ENCODE data around the gene MTHFS. TPM values are rescaled to one million over a fixed set of nuclear protein-coding genes. Genes with fewer than 3 reads are reported as not detected.

The MTHFS gene
- total RNA-seq, 1 experiment from 2014 or later: 27.1 TPM

DNA sequence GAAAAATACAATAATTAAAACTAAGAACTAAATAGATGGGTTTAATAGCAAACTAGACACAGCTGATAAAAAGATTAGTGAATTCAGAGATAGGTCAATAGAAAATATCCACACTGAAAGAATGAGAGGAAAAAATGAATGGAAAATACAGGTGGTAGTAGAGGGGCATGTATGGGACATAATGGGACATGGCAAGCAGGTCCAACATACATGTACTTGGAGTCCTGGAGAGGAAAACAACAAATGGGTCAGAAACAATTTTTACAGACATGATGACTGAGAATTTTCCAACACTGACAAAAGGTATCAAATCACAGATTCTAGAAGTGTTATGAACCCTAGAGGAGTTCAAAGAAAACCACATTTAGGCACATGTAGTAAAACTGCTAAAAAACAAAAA is 68.4 kb downstream of the MTHFS start:
- no peak for DNase-seq
- POLR2A ChIA-PET (ENCODE audit: unreplicated experiment): no interaction called here
- Histone ChIP-seq H3K36me3 (ENCODE audit: low read depth) (no peaks in the 10 kb centered on the region), H3K4me2 (no peak overlapping the region), H4K20me1 (ENCODE audit: insufficient read depth) (no peaks in the 10 kb centered on the region), H3K4me3 (no peak overlapping the region), H3K4me1 (replicated peaks; ENCODE audit: insufficient read depth) (no peaks in the 10 kb centered on the region), H3K27me3 (ENCODE audit: insufficient read depth, low read depth) (no peaks in the 10 kb centered on the region), H3K9me3 (ENCODE audit: insufficient read depth, low read depth) (no peaks in the 10 kb centered on the region), H3K79me2 (ENCODE audit: low read depth) (no peaks in the 10 kb centered on the region), H3K27ac (no peak overlapping the region), H3F3A (ENCODE audit: insufficient read depth, low read depth) (no peaks in the 10 kb centered on the region), H3K9me2 (ENCODE audit: insufficient read depth) (no peaks in the 10 kb centered on the region), H2AFZ (no peak overlapping the region)
- BruUV-seq (replicated peaks): no TSS peak
- intact Hi-C loops (cut with micrococcal nuclease; ENCODE audit: unreplicated experiment): no loop called here
- TF ChIP-seq, protein P1, sequence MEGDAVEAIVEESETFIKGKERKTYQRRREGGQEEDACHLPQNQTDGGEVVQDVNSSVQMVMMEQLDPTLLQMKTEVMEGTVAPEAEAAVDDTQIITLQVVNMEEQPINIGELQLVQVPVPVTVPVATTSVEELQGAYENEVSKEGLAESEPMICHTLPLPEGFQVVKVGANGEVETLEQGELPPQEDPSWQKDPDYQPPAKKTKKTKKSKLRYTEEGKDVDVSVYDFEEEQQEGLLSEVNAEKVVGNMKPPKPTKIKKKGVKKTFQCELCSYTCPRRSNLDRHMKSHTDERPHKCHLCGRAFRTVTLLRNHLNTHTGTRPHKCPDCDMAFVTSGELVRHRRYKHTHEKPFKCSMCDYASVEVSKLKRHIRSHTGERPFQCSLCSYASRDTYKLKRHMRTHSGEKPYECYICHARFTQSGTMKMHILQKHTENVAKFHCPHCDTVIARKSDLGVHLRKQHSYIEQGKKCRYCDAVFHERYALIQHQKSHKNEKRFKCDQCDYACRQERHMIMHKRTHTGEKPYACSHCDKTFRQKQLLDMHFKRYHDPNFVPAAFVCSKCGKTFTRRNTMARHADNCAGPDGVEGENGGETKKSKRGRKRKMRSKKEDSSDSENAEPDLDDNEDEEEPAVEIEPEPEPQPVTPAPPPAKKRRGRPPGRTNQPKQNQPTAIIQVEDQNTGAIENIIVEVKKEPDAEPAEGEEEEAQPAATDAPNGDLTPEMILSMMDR (conservative IDR thresholded peaks at IDR 0.05): no peak
- TF ChIP-seq EZH2 (IDR thresholded peaks at IDR 0.05; ENCODE audit: low read depth): no peak
- CTCF ChIA-PET: no interaction called here

DNA sequence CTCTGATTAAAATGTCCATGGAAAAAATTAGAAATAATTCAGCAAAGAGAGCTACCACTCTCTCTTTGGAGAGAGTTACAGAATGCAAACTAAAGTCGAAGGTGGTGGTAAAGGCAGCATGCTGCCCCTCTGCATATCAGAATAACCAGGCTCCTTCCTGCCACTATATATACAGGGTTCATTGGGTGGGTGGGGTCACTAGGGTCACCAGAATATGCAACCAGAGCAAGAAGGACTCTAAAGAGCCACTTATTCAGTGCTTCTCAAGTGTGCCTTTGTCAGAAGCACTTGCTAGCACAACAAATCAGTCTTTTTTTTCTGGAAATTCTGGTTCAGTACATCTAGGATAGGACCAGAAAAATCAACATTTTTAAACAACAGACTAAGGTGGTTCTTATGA is 70.0 kb downstream of the MTHFS start:
- H3K36me3 ChIP-seq (ENCODE audit: low read depth): no peaks in the 10 kb centered on the region
- no peaks in the 10 kb centered on the region for H3F3A ChIP-seq (ENCODE audit: insufficient read depth, low read depth)
- no peak for TF ChIP-seq EZH2 (IDR thresholded peaks at IDR 0.05; ENCODE audit: low read depth)
- TF ChIP-seq, protein P1 (conservative IDR thresholded peaks at IDR 0.05): no peak
- H3K27ac ChIP-seq: no peak overlapping the region
- H3K4me3 ChIP-seq: no peak overlapping the region
- intact Hi-C loops (cut with micrococcal nuclease; ENCODE audit: unreplicated experiment): no loop called here
- H3K79me2 ChIP-seq (ENCODE audit: low read depth): no peaks in the 10 kb centered on the region
- no peak overlapping the region for H2AFZ ChIP-seq
- DNase-seq: no peak
- no peaks in the 10 kb centered on the region for H3K9me2 ChIP-seq (ENCODE audit: insufficient read depth)
- H4K20me1 ChIP-seq (ENCODE audit: insufficient read depth): no peaks in the 10 kb centered on the region
- H3K4me1 ChIP-seq (replicated peaks; ENCODE audit: insufficient read depth): no peaks in the 10 kb centered on the region
- no TSS peak for BruUV-seq (replicated peaks)
- no peak overlapping the region for H3K4me2 ChIP-seq
- ChIA-PET CTCF (no interaction called here), POLR2A (ENCODE audit: unreplicated experiment) (no interaction called here)
- no peaks in the 10 kb centered on the region for H3K27me3 ChIP-seq (ENCODE audit: insufficient read depth, low read depth)
- H3K9me3 ChIP-seq (ENCODE audit: insufficient read depth, low read depth): no peaks in the 10 kb centered on the region

DNA sequence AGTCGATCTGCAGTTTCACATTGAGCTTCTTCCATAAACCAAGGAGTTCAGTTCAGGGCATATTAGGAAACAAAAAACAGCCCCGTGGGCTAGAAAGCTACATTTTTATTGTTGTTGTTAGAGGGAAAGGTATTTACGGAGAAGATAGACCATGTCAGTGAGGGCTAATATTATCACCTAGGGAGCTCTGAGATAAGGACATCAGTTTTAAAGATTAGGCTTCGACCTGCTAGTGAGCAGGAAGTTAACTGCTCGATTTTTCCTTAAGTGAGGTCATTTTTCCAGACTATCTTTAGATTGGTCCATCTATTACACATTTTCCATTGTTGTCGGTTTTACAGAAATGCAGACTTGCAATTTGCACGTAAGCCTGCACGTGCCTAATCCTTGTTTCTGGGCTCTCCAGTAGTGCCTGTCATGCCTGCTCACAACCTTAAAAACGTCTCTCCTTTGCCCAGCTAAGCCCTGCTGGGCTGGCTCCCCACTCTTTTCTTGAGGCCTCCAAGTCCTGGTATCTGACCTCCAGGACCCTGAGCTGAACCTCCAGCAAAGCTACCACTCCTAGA is 72.6 kb downstream of the MTHFS start:
- no peak overlapping the region for H2AFZ ChIP-seq
- H3F3A ChIP-seq (ENCODE audit: insufficient read depth, low read depth): no peaks in the 10 kb centered on the region
- no peaks in the 10 kb centered on the region for H3K27me3 ChIP-seq (ENCODE audit: insufficient read depth, low read depth)
- intact Hi-C loops (cut with micrococcal nuclease; ENCODE audit: unreplicated experiment): no loop called here
- ChIA-PET CTCF (no interaction called here), POLR2A (ENCODE audit: unreplicated experiment) (no interaction called here)
- no peaks in the 10 kb centered on the region for H3K79me2 ChIP-seq (ENCODE audit: low read depth)
- H3K36me3 ChIP-seq (ENCODE audit: low read depth): no peaks in the 10 kb centered on the region
- no peak overlapping the region for H3K4me3 ChIP-seq
- H3K4me1 ChIP-seq (replicated peaks; ENCODE audit: insufficient read depth): no peaks in the 10 kb centered on the region
- H4K20me1 ChIP-seq (ENCODE audit: insufficient read depth): no peaks in the 10 kb centered on the region
- no peak for DNase-seq
- no peaks in the 10 kb centered on the region for H3K9me3 ChIP-seq (ENCODE audit: insufficient read depth, low read depth)
- H3K4me2 ChIP-seq: no peak overlapping the region
- TF ChIP-seq, protein P1 (conservative IDR thresholded peaks at IDR 0.05): no peak
- TF ChIP-seq EZH2 (IDR thresholded peaks at IDR 0.05; ENCODE audit: low read depth): no peak
- BruUV-seq (replicated peaks): no TSS peak
- H3K9me2 ChIP-seq (ENCODE audit: insufficient read depth): no peaks in the 10 kb centered on the region
- no peak overlapping the region for H3K27ac ChIP-seq

Data from PC-9 (cell line).